Esophagus (tissue), 2 donors: ENCODE data around the gene TLE1. TPM values are rescaled to one million over a fixed set of nuclear protein-coding genes. Genes with fewer than 3 reads are reported as not detected.

Experiments
- H3K27ac ChIP-seq, 2 donors: one replicate each; pipeline ENCODE4 v1.5.1; 2013; ENCODE audit warnings: low read depth in 2 of 2, mild to moderate bottlenecking in 2 of 2, inconsistent platforms in 1 of 2, low read length in 1 of 2, moderate library complexity in 1 of 2
- H3K27me3 ChIP-seq, 2 donors: one replicate each; pipeline ENCODE4 v1.6.1; 2013; ENCODE audit warnings: low read length in 2 of 2, control low read depth in 1 of 2, mild to moderate bottlenecking in 1 of 2; ENCODE audit not compliant: insufficient read depth in 2 of 2, control insufficient read depth in 1 of 2
- H3K36me3 ChIP-seq, 2 donors: one replicate each; pipeline ENCODE4 v1.6.1; 2013; ENCODE audit warnings: low read length in 1 of 2; ENCODE audit not compliant: control insufficient read depth in 2 of 2, insufficient read depth in 2 of 2
- H3K4me1 ChIP-seq, 2 donors: one replicate each; pipeline ENCODE4 v1.6.1; 2013; ENCODE audit warnings: low read length in 1 of 2; ENCODE audit not compliant: control insufficient read depth in 2 of 2, insufficient read depth in 2 of 2
- H3K4me3 ChIP-seq, 2 donors: one replicate each; pipeline ENCODE4 v1.5.1; 2013; ENCODE audit warnings: low read length in 2 of 2, mild to moderate bottlenecking in 2 of 2, low read depth in 1 of 2, moderate library complexity in 1 of 2
- H3K9me3 ChIP-seq, 2 donors: one replicate each; pipeline ENCODE4 v1.6.1; 2013; ENCODE audit warnings: mild to moderate bottlenecking in 2 of 2, low read depth in 1 of 2, low read length in 1 of 2, moderate library complexity in 1 of 2; ENCODE audit not compliant: control insufficient read depth in 2 of 2, insufficient read depth in 1 of 2
- WGBS, 2 donors: extraction: QIAGEN DNeasy Blood & Tissue Kit; methylation state at CpG; one replicate each; pipeline ENCODE4 v1.1.7; 2013; 5-methylcytosine and 5-hydroxymethylcytosine counted together
- polyA plus RNA-seq, 2 donors: library from polyadenylated mRNA; stranded (reverse); fragments of 200-250 nt; gene quantifications; one replicate each; pipeline ENCODE4 v1.2.3, GENCODE V29; 2013
- donor health status: healthy with polysubstance abuse.
- donor health status: Bipolar disorder and iron deficiency.

Gene TLE1
- polyA plus RNA-seq, 2 donors: 11.1 to 14.7 TPM

- H3K27ac ChIP-seq: no peak overlapping the region
- no peaks in the 10 kb centered on the region for H3K4me1 ChIP-seq
- no peaks in the 10 kb centered on the region for H3K9me3 ChIP-seq
- 87% methylated on average over 9 of the region's 9 CpGs for WGBS, 2 donors
- no peaks in the 10 kb centered on the region for H3K36me3 ChIP-seq
- no peak overlapping the region for H3K4me3 ChIP-seq
- peaks cover 0 to 4% of the 10 kb centered on the region in 2 donors for H3K27me3 ChIP-seq
These were observed 152.9 kb downstream of the TLE1 start for GRCh38 chr9:81536242-81537025.

- 47 to 52% methylated on average over 9 of the region's 9 CpGs for WGBS, 2 donors
- Histone ChIP-seq H3K9me3 (no peaks in the 10 kb centered on the region), H3K36me3 (no peaks in the 10 kb centered on the region), H3K4me3 (no peak overlapping the region), H3K27me3 (peaks cover 0 to 4% of the 10 kb centered on the region in 2 donors), H3K27ac (no peak overlapping the region), H3K4me1 (no peaks in the 10 kb centered on the region)
These were observed 153.7 kb downstream of the TLE1 start for GRCh38 chr9:81535542-81536241.

GRCh38 chr9:81534138-81534875 lies 155.0 kb downstream of the TLE1 start:
- Histone ChIP-seq H3K4me3 (no peak overlapping the region), H3K27ac (no peak overlapping the region), H3K36me3 (no peaks in the 10 kb centered on the region), H3K9me3 (no peaks in the 10 kb centered on the region), H3K27me3 (peaks cover 0 to 4% of the 10 kb centered on the region in 2 donors), H3K4me1 (no peaks in the 10 kb centered on the region)
- WGBS, 2 donors: 85% methylated on average over 4 of the region's 4 CpGs

Other genes starting within 250 kb of the TLE1 start
- gene SPATA31D4, start 238.9 kb upstream of the TLE1 start, polyA plus RNA-seq: not detected